ENCODE results near the gene VWA8. TPM values are rescaled to one million over a fixed set of nuclear protein-coding genes. Genes with fewer than 3 reads are reported as not detected.

The VWA8 gene
- total and polyA plus RNA-seq, 4 donors, result 7.1 to 50.3 (median 12.4) TPM

DNA sequence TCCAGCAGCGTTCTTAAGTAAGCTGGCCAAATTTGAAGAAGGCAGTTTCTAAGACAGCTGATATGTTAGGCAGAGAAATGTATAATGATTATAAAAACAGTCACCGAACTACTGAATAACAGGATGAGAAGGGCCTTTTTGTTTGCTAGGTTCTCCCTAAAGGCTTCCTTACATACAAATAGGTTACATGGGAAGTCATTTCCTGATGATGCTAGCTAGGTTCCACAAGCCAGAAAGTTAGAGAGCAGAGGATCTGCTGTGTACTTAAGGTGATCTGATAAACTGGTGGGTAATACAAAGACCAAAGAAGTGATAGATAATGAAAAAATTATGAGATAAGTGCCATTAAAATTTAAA, 139.7 kb downstream of the VWA8 start:
- Histone ChIP-seq H3K4me3 (ENCODE audit: low read depth in 1 of 3, low read length in 3 of 3) (no peak overlapping the region), H3K27me3 (ENCODE audit: control insufficient read depth in 4 of 4, insufficient read depth in 4 of 4, low read length in 3 of 4) (no peaks in the 10 kb centered on the region), H3K4me1 (ENCODE audit: control insufficient read depth in 4 of 4, insufficient read depth in 4 of 4, low read length in 3 of 4) (no peaks in the 10 kb centered on the region), H3K9me3 (ENCODE audit: control insufficient read depth in 4 of 4, low read length in 3 of 4) (no peaks in the 10 kb centered on the region), H3K36me3 (ENCODE audit: control insufficient read depth in 4 of 4, insufficient read depth in 3 of 4, low read depth in 1 of 4, low read length in 3 of 4) (peaks cover 3 to 22% (median 5%) of the 10 kb centered on the region in 4 donors), H3K9ac (ENCODE audit: low read depth in 1 of 2, low read length in 2 of 2) (no peak overlapping the region), H3K27ac (ENCODE audit: low read depth in 1 of 2, low read length in 2 of 2) (no peak overlapping the region)
- WGBS, result 88% methylated on average over 2 of the region's 2 CpGs
- TF ChIP-seq RXRA (IDR thresholded peaks at IDR 0.05) (no peak), FOXA1 (IDR thresholded peaks at IDR 0.05) (no peak), EGR1 (IDR thresholded peaks at IDR 0.05; ENCODE audit: low read depth in 2 of 2) (no peak), HNF4A (conservative IDR thresholded peaks at IDR 0.05) (no peak), JUND (IDR thresholded peaks at IDR 0.05) (no peak), SP1 (IDR thresholded peaks at IDR 0.05) (no peak), HNF4G (IDR thresholded peaks at IDR 0.05) (no peak), RAD21 (IDR thresholded peaks at IDR 0.05) (no peak), TAF1 (conservative IDR thresholded peaks at IDR 0.05) (no peak), NR2F2 (IDR thresholded peaks at IDR 0.05) (no peak), GABPA (IDR thresholded peaks at IDR 0.05 in 1 of 2, conservative IDR thresholded peaks at IDR 0.05 in 1 of 2) (no peak), FOXA2 (IDR thresholded peaks at IDR 0.05) (no peak), YY1 (IDR thresholded peaks at IDR 0.05) (no peak)
- TF ChIP-seq, protein P1, sequence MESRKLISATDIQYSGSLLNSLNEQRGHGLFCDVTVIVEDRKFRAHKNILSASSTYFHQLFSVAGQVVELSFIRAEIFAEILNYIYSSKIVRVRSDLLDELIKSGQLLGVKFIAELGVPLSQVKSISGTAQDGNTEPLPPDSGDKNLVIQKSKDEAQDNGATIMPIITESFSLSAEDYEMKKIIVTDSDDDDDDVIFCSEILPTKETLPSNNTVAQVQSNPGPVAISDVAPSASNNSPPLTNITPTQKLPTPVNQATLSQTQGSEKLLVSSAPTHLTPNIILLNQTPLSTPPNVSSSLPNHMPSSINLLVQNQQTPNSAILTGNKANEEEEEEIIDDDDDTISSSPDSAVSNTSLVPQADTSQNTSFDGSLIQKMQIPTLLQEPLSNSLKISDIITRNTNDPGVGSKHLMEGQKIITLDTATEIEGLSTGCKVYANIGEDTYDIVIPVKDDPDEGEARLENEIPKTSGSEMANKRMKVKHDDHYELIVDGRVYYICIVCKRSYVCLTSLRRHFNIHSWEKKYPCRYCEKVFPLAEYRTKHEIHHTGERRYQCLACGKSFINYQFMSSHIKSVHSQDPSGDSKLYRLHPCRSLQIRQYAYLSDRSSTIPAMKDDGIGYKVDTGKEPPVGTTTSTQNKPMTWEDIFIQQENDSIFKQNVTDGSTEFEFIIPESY (IDR thresholded peaks at IDR 0.05), result no peak
- TF ChIP-seq, protein P2, sequence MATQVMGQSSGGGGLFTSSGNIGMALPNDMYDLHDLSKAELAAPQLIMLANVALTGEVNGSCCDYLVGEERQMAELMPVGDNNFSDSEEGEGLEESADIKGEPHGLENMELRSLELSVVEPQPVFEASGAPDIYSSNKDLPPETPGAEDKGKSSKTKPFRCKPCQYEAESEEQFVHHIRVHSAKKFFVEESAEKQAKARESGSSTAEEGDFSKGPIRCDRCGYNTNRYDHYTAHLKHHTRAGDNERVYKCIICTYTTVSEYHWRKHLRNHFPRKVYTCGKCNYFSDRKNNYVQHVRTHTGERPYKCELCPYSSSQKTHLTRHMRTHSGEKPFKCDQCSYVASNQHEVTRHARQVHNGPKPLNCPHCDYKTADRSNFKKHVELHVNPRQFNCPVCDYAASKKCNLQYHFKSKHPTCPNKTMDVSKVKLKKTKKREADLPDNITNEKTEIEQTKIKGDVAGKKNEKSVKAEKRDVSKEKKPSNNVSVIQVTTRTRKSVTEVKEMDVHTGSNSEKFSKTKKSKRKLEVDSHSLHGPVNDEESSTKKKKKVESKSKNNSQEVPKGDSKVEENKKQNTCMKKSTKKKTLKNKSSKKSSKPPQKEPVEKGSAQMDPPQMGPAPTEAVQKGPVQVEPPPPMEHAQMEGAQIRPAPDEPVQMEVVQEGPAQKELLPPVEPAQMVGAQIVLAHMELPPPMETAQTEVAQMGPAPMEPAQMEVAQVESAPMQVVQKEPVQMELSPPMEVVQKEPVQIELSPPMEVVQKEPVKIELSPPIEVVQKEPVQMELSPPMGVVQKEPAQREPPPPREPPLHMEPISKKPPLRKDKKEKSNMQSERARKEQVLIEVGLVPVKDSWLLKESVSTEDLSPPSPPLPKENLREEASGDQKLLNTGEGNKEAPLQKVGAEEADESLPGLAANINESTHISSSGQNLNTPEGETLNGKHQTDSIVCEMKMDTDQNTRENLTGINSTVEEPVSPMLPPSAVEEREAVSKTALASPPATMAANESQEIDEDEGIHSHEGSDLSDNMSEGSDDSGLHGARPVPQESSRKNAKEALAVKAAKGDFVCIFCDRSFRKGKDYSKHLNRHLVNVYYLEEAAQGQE (IDR thresholded peaks at IDR 0.05), result no peak
- TF ChIP-seq, protein P3, sequence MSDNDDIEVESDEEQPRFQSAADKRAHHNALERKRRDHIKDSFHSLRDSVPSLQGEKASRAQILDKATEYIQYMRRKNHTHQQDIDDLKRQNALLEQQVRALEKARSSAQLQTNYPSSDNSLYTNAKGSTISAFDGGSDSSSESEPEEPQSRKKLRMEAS (IDR thresholded peaks at IDR 0.05), result no peak
- TF ChIP-seq, protein P4, sequence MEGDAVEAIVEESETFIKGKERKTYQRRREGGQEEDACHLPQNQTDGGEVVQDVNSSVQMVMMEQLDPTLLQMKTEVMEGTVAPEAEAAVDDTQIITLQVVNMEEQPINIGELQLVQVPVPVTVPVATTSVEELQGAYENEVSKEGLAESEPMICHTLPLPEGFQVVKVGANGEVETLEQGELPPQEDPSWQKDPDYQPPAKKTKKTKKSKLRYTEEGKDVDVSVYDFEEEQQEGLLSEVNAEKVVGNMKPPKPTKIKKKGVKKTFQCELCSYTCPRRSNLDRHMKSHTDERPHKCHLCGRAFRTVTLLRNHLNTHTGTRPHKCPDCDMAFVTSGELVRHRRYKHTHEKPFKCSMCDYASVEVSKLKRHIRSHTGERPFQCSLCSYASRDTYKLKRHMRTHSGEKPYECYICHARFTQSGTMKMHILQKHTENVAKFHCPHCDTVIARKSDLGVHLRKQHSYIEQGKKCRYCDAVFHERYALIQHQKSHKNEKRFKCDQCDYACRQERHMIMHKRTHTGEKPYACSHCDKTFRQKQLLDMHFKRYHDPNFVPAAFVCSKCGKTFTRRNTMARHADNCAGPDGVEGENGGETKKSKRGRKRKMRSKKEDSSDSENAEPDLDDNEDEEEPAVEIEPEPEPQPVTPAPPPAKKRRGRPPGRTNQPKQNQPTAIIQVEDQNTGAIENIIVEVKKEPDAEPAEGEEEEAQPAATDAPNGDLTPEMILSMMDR (IDR thresholded peaks at IDR 0.05; ENCODE audit: low read depth, low read length, missing input control), result no peak
- TF ChIP-seq, protein P5, sequence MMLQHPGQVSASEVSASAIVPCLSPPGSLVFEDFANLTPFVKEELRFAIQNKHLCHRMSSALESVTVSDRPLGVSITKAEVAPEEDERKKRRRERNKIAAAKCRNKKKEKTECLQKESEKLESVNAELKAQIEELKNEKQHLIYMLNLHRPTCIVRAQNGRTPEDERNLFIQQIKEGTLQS (IDR thresholded peaks at IDR 0.05), result no peak
- DNase-seq (ENCODE audit: low spot score), result no peak
